ENCODE data around the gene GAB3.

DNA sequence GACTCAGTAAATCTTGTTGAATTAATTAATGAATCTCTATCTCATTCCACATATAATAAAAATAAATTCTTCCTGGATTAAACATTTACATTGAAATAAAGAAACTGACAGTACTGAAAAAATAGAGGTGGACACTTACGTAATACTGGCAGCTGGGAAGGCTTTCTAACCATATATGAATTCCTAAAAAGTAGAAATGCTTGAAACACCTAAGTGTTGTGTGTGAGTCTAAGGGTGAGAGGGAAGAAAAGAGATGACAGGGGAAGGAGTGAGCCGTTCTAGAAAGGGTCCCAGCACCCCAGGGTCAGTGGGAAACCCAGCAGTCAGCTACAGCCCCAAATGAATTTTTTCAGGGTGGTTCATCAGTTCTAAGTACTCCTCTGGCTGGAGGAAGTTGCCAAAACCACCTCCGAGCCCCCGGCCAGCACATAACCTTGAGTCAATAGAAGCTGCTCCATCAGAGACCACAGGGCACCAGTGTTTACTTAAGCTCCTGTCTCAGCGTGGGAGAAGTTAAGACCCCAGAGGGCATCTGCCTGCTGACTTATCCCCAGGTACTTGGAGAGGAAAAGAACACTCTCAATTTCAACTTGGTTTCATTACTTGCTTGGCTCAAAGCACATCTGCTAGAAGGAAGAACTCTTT is 18.3 kb downstream of the GAB3 start:
- TF ChIP-seq, protein P1, sequence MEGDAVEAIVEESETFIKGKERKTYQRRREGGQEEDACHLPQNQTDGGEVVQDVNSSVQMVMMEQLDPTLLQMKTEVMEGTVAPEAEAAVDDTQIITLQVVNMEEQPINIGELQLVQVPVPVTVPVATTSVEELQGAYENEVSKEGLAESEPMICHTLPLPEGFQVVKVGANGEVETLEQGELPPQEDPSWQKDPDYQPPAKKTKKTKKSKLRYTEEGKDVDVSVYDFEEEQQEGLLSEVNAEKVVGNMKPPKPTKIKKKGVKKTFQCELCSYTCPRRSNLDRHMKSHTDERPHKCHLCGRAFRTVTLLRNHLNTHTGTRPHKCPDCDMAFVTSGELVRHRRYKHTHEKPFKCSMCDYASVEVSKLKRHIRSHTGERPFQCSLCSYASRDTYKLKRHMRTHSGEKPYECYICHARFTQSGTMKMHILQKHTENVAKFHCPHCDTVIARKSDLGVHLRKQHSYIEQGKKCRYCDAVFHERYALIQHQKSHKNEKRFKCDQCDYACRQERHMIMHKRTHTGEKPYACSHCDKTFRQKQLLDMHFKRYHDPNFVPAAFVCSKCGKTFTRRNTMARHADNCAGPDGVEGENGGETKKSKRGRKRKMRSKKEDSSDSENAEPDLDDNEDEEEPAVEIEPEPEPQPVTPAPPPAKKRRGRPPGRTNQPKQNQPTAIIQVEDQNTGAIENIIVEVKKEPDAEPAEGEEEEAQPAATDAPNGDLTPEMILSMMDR (IDR thresholded peaks at IDR 0.05; ENCODE audit: insufficient read depth, low read depth, low read length): no peak
- no peak for TF ChIP-seq EZH2 (IDR thresholded peaks at IDR 0.05; ENCODE audit: insufficient read depth, low read length)

All from astrocyte (in vitro differentiated cells and primary cell).